B cell (primary cell): ENCODE results near the gene TSSK2. TPM values are rescaled to one million over a fixed set of nuclear protein-coding genes. Genes with fewer than 3 reads are reported as not detected.

Source experiments
- ATAC-seq: fragments of 200-7000 bp; cut with Tn5 transposase; one replicate; pipeline ENCODE4 v1.10.0; 2021; ENCODE audit warnings: low read depth, mild to moderate bottlenecking, moderate number of reproducible peaks, moderate library complexity
- CTCF ChIA-PET: fragments of 350-600 bp; sonication (Branson Sonifier 250); formaldehyde crosslinking; loops from one replicate; lab custom pipeline; 2021; ENCODE audit warnings: antibody characterized with exemption, inconsistent platforms; lab: Charles Lee
- POLR2A ChIA-PET: fragments of 350-600 bp; sonication (Branson Sonifier 250); formaldehyde crosslinking; loops from one replicate; lab custom pipeline; 2021; ENCODE audit warnings: antibody characterized with exemption; lab: Charles Lee
- DNase-seq: peaks from one replicate; pipeline ENCODE4 v3.0.0; 2013
- H2AFZ ChIP-seq: 2 replicates; pipeline ENCODE4 v1.6.1; 2012; ENCODE audit warnings: mild to moderate bottlenecking, low read depth, low read length; ENCODE audit not compliant: insufficient read depth, poor library complexity, severe bottlenecking
- H3K27ac ChIP-seq, 2 donors: 1 replicate in 1 of 2; 2 replicates in 1 of 2; pipeline ENCODE4 v1.5.1; 2012 to 2013; ENCODE audit warnings: low read length in 2 of 2, mild to moderate bottlenecking in 2 of 2, moderate library complexity in 1 of 2
- H3K27me3 ChIP-seq, 4 experiments: fragments of 200-600 bp in 1 of 4; sonication (generic) in 1 of 4; replicated peaks in 1 of 4; 1 replicate in 2 of 4; 2 replicates in 2 of 4; pipeline versions ENCODE4 v1.6.1 to v1.7.0; 2013 to 2016; ENCODE audit warnings: low read length in 3 of 4, mild to moderate bottlenecking in 2 of 4, mixed read lengths in 1 of 4, moderate library complexity in 1 of 4; ENCODE audit not compliant: insufficient read depth in 4 of 4, control insufficient read depth in 3 of 4; ENCODE audit errors: control extremely low read depth in 1 of 4
- H3K36me3 ChIP-seq, 2 experiments: replicated peaks in 1 of 2; 1 replicate in 1 of 2; 2 replicates in 1 of 2; pipeline versions ENCODE4 v1.6.1 to v1.7.1; 2013; ENCODE audit warnings: low read length in 1 of 2; ENCODE audit not compliant: insufficient read depth in 2 of 2, control insufficient read depth in 1 of 2; ENCODE audit errors: control extremely low read depth in 1 of 2, extremely low read depth in 1 of 2
- H3K4me1 ChIP-seq, 2 donors: fragments of 200-600 bp in 1 of 2; sonication (generic) in 1 of 2; 1 replicate in 1 of 2; 2 replicates in 1 of 2; pipeline versions ENCODE4 v1.5.1 to v1.6.1; 2013 to 2017; ENCODE audit warnings: low read length in 2 of 2; ENCODE audit not compliant: control insufficient read depth in 2 of 2, insufficient read depth in 2 of 2
- H3K4me2 ChIP-seq: replicated peaks from 2 replicates; pipeline ENCODE3; 2012; ENCODE audit warnings: mild to moderate bottlenecking, low read depth, low read length; ENCODE audit not compliant: poor library complexity, severe bottlenecking
- H3K4me3 ChIP-seq, 5 experiments: fragments of 200-600 bp in 1 of 5; sonication (generic) in 1 of 5; 1 replicate in 3 of 5; 2 replicates in 2 of 5; pipeline versions ENCODE4 v1.5.1 to v1.7.0; 2011 to 2016; ENCODE audit warnings: low read length in 4 of 5, mild to moderate bottlenecking in 4 of 5, low read depth in 2 of 5, control low read depth in 1 of 5, moderate library complexity in 1 of 5; ENCODE audit not compliant: insufficient read depth in 1 of 5; ENCODE audit errors: control extremely low read depth in 1 of 5, extremely low read depth in 1 of 5
- H3K79me2 ChIP-seq: fragments of 200-600 bp; sonication (generic); one replicate; pipeline ENCODE4 v1.6.0; 2016; ENCODE audit warnings: low read length; ENCODE audit not compliant: control insufficient read depth, insufficient read depth
- H3K9ac ChIP-seq: fragments of 200-600 bp; sonication (generic); 2 replicates; pipeline ENCODE4 v1.6.1; 2017; ENCODE audit warnings: mild to moderate bottlenecking, low read length, moderate library complexity
- H3K9me3 ChIP-seq, 3 donors: one replicate each; pipeline versions ENCODE4 v1.6.1 to v1.7.1; 2013; ENCODE audit warnings: low read length in 2 of 3; ENCODE audit not compliant: control insufficient read depth in 2 of 3, insufficient read depth in 1 of 3; ENCODE audit errors: control extremely low read depth in 1 of 3
- H4K20me1 ChIP-seq: 2 replicates; pipeline ENCODE4 v1.6.0; 2012; ENCODE audit warnings: mild to moderate bottlenecking, low read length; ENCODE audit not compliant: insufficient read depth, control insufficient read depth, poor library complexity, severe bottlenecking
- H3K27ac Mint-ChIP-seq: one replicate; pipeline ENCODE4 v1.8.0; 2021; ENCODE audit warnings: mixed read lengths
- H3K27me3 Mint-ChIP-seq: one replicate; pipeline ENCODE4 v1.8.0; 2021; ENCODE audit warnings: mixed read lengths
- H3K4me1 Mint-ChIP-seq: one replicate; pipeline ENCODE4 v1.8.0; 2021; ENCODE audit warnings: mixed read lengths
- H3K4me3 Mint-ChIP-seq: one replicate; pipeline ENCODE4 v1.8.0; 2021; ENCODE audit warnings: mixed read lengths
- H3K9me3 Mint-ChIP-seq: one replicate; pipeline ENCODE4 v1.8.0; 2022; ENCODE audit warnings: mixed read lengths; ENCODE audit not compliant: insufficient read depth
- EZH2 ChIP-seq: IDR thresholded peaks from 2 replicates; pipeline ENCODE4 v1.6.1; 2012; ENCODE audit warnings: borderline replicate concordance, low read depth, mild to moderate bottlenecking, moderate library complexity, low read length; ENCODE audit not compliant: insufficient read depth, poor library complexity, severe bottlenecking
- WGBS: methylation state at CpG from one replicate; pipeline ENCODE4 v1.1.5; 2013; ENCODE audit warnings: missing lambda C conversion rate; ENCODE audit not compliant: insufficient coverage; 5-methylcytosine and 5-hydroxymethylcytosine counted together
- intact Hi-C: fragments of 100-400 bp; cut with micrococcal nuclease; formaldehyde crosslinking; loops from one replicate; pipeline ENCODE4 v1.10.0; 2022
- polyA plus RNA-seq: library from polyadenylated mRNA; depleted of rRNA; stranded (reverse); fragments of >200 nt; gene quantifications from 2 replicates; pipeline ENCODE4 v1.2.3, GENCODE V29; 2012
- total RNA-seq, 2 donors: library from RNA; stranded (reverse); fragments of 120-200 nt in 1 of 2; gene quantifications; 1 replicate in 1 of 2; 2 replicates in 1 of 2; pipeline versions ENCODE4 v1.2.3 to v1.2.4, GENCODE V29; 2013 to 2022
- TF ChIP-seq, protein P1 (sequence below): fragments of 200-600 bp; IDR thresholded peaks from one replicate; pipeline ENCODE4 v1.8.0; 2022; ENCODE audit warnings: antibody characterized with exemption, mild to moderate bottlenecking

Gene TSSK2
- total and polyA plus RNA-seq, 2 donors (not counting 1 experiment from before 2014, with no cell fraction given): 0.15 TPM; not detected in 1

DNA sequence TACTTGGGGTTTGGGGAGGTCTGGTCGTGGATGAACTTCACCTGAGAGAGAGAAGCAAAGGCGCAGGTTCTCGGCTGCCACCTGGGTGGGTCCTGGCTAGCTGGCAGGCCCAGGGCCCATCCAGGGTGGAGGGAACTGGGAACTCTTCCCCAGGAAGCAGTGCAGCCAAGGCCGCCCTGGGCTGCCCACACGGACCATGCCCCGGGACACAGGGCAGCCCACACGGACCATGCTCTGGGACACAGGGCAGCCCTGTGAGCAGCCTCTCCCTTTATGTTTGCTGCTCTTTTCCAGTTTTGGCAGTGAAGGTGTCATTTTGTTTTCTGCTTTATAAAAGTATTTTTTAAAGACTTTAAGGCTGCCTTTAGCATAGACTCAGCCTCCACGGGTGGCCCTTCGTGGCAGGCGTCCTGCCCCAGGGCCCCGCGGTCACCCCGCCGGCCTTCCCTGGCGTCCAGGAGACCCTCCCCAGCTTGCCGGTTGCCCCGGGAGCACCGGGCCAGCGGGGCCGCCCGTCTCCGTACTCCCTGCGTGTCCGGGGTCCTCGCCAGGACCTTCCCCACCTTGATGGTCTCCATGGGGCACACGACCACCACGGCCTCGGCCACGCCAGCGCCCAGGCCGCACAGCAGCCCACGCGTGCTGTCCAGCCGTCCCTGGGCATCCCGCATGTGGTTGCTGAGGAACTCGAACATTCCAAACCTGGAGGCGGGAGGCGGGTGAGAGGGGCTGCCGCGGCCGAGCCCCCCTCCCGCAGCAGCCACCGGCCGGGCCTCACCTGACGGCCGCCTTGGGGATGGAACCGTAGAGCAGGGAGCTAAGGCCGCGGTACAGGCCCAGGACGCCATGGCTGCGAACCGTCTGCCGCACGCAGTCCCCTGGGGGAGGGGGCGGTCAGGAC lies 46.3 kb downstream of the TSSK2 start:
- Histone ChIP-seq H3K36me3 (peaks cover 0 to 4% of the 10 kb centered on the region in 2 experiments), H3K4me3 (peak overlapping the region in 4 of 5 experiments; percentile 42 to 76 (median 69)), H2AFZ (peak overlapping the region; percentile 78), H3K9ac (peak overlapping the region; percentile 71), H3K27me3 (no peaks in the 10 kb centered on the region), H3K4me2 (peak overlapping the region; percentile 82), H3K27ac (peak overlapping the region in 1 of 2 donors; percentile 56), H3K79me2 (peaks cover 24% of the 10 kb centered on the region), H3K4me1 (peaks cover 35 to 55% of the 10 kb centered on the region in 2 donors), H4K20me1 (peaks cover 31% of the 10 kb centered on the region), H3K9me3 (peaks cover 0 to 3% (median 0%) of the 10 kb centered on the region in 3 donors)
- Mint-ChIP-seq H3K27ac (peak overlapping the region; percentile 74), H3K27me3 (no peaks in the 10 kb centered on the region), H3K4me1 (peaks cover 49% of the 10 kb centered on the region), H3K4me3 (peak overlapping the region; percentile 78), H3K9me3 (no peaks in the 10 kb centered on the region)
- 52% methylated on average over 54 of the region's 55 CpGs for WGBS
- TF ChIP-seq, protein P1, sequence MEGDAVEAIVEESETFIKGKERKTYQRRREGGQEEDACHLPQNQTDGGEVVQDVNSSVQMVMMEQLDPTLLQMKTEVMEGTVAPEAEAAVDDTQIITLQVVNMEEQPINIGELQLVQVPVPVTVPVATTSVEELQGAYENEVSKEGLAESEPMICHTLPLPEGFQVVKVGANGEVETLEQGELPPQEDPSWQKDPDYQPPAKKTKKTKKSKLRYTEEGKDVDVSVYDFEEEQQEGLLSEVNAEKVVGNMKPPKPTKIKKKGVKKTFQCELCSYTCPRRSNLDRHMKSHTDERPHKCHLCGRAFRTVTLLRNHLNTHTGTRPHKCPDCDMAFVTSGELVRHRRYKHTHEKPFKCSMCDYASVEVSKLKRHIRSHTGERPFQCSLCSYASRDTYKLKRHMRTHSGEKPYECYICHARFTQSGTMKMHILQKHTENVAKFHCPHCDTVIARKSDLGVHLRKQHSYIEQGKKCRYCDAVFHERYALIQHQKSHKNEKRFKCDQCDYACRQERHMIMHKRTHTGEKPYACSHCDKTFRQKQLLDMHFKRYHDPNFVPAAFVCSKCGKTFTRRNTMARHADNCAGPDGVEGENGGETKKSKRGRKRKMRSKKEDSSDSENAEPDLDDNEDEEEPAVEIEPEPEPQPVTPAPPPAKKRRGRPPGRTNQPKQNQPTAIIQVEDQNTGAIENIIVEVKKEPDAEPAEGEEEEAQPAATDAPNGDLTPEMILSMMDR: no peak
- no peak for TF ChIP-seq EZH2
- POLR2A ChIA-PET: interaction anchor here (1.2 kb wide), 1 partner anchor 270 kb away, joined by 3 read pairs; the partner anchor contains the start of gene C22orf39
- no peak for ATAC-seq
- intact Hi-C loops: loop anchor here (1.0 to 2.0 kb wide), 6 partner anchors 33 to 1121 kb away; partner anchors contain the start of genes CLTCL1, DGCR2, ESS2 and MRPL40
- CTCF ChIA-PET: interaction anchor here (4.4 kb wide), 1 partner anchor 300 kb away, joined by 19 read pairs; no protein-coding TSS in a partner anchor
- DNase-seq: peak; percentile 12
